SH-SY5Y (cell line): ENCODE measurements around the gene AUP1.

Experiments used
- GATA2 ChIP-seq: IDR thresholded peaks from 2 replicates; pipeline ENCODE4 v1.6.1; 2011; ENCODE audit warnings: mild to moderate bottlenecking, low read depth, low read length
- GATA3 ChIP-seq: IDR thresholded peaks from 2 replicates; pipeline ENCODE4 v1.6.1; 2011; ENCODE audit warnings: low read depth, mild to moderate bottlenecking, low read length, moderate library complexity

DNA sequence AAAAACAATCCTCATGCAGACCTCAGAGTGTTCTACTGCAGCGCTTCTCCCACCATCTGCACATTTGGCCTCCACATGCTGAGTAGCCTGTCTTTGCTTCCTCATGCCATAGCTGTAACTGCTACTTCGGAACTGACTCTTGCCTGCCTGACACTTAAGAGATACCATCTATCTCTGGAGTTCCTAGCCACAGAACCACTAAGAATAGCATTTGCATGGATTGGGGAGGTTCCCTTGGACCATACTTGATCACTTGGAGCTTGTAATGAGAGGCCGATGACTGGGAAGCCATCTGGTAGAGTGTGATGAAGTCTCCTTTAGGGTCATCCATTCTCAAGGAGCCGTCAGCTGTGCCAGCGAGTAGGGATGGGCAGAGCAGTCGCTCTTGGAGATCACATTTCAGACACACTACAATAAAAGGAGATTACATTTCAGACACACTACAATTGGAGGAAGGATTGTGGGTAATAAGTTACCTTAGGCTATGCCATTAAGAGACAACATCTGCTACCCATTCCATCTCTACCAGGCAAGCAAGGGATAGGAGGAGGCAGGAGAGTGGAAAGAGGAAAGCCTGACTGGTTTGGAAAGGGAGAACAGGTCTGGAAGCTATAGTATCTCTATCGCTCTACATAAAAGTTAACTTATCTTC is 46.8 kb upstream of the AUP1 start:
- TF ChIP-seq GATA3 (no peak), GATA2 (no peak)
